ENCODE data around the gene TSPYL2.

Gene TSPYL2

DNA sequence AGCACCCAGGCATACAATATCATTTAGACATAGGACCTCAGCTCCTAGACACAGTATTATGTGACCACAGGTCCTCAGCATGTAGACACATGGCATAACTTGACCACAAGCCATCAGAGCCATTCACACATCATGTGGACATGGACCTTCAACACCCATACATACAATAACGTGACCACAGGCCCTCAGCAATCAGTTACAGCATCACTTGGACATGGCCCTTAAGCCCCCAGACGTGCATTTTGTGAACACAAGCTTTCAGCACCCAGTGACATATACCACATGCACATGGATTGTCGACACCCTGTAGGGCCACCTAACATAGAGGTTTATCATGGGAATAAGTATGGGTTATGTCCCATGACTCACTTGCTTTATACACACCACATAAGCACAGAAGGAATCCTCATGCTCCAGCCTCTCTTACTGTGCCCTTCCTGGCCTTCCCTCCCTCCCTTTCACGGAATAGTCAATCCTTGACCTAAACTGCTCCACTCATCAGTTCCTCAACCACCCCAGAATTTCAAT lies 1.9 kb downstream of the TSPYL2 start:
- H4K20me1 ChIP-seq (ENCODE audit: insufficient read depth, low read length) = no peaks in the 10 kb centered on the region
- H3K4me1 ChIP-seq (ENCODE audit: insufficient read depth, low read length, severe bottlenecking) = peaks cover 50% of the 10 kb centered on the region
- no peak for TF ChIP-seq EZH2 (IDR thresholded peaks at IDR 0.05; ENCODE audit: borderline replicate concordance, low read length)
- TF ChIP-seq, protein P1, sequence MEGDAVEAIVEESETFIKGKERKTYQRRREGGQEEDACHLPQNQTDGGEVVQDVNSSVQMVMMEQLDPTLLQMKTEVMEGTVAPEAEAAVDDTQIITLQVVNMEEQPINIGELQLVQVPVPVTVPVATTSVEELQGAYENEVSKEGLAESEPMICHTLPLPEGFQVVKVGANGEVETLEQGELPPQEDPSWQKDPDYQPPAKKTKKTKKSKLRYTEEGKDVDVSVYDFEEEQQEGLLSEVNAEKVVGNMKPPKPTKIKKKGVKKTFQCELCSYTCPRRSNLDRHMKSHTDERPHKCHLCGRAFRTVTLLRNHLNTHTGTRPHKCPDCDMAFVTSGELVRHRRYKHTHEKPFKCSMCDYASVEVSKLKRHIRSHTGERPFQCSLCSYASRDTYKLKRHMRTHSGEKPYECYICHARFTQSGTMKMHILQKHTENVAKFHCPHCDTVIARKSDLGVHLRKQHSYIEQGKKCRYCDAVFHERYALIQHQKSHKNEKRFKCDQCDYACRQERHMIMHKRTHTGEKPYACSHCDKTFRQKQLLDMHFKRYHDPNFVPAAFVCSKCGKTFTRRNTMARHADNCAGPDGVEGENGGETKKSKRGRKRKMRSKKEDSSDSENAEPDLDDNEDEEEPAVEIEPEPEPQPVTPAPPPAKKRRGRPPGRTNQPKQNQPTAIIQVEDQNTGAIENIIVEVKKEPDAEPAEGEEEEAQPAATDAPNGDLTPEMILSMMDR (IDR thresholded peaks at IDR 0.05; ENCODE audit: low read length) = no peak
- H3F3A ChIP-seq (ENCODE audit: insufficient read depth, low read length) = no peaks in the 10 kb centered on the region
- H3K27me3 ChIP-seq (ENCODE audit: insufficient read depth, low read length) = no peaks in the 10 kb centered on the region
- no peak overlapping the region for H3K9ac ChIP-seq (ENCODE audit: low read length)
- no peak overlapping the region for H2AFZ ChIP-seq (ENCODE audit: low read length)
- H3K4me3 ChIP-seq (ENCODE audit: low read depth, low read length, poor library complexity, severe bottlenecking) = peak overlapping the region; percentile 96
- peaks cover 44% of the 10 kb centered on the region for H3K36me3 ChIP-seq (ENCODE audit: insufficient read depth, low read length)
- H3K27ac ChIP-seq (ENCODE audit: low read depth, low read length, poor library complexity, severe bottlenecking) = no peak overlapping the region
- H3K4me2 ChIP-seq (ENCODE audit: low read length) = peak overlapping the region; percentile 89; the same call in 1 of the 2 replicates
- 0 out of 2 replicates have a peak, but pooled peaks cover 3% of the 10 kb centered on the region for H3K79me2 ChIP-seq (ENCODE audit: insufficient read depth, low read length)
- no peaks in the 10 kb centered on the region for H3K9me2 ChIP-seq (ENCODE audit: low read depth, low read length)
- no peaks in the 10 kb centered on the region for H3K9me3 ChIP-seq (ENCODE audit: low read length)

DNA sequence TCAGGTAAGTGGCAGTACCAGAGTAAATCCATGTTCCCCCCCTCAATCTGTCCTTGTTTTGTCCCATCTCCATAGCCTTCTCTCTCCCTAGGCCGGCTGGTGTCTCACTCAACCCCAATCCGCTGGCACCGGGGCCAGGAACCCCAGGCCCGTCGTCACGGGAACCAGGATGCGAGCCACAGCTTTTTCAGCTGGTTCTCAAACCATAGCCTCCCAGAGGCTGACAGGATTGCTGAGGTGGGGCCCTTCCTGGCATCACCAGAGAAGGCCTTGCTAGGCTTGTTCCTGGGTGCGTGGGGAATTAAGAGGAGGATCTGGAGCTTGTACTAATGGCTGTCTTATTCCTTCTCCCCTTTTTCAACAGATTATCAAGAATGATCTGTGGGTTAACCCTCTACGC lies 2.7 kb downstream of the TSPYL2 start:
- Histone ChIP-seq H3F3A (ENCODE audit: insufficient read depth, low read length) (no peaks in the 10 kb centered on the region), H4K20me1 (ENCODE audit: insufficient read depth, low read length) (no peaks in the 10 kb centered on the region), H3K4me3 (ENCODE audit: low read depth, low read length, poor library complexity, severe bottlenecking) (no peak overlapping the region), H3K4me1 (ENCODE audit: insufficient read depth, low read length, severe bottlenecking) (peaks cover 50% of the 10 kb centered on the region), H3K9ac (ENCODE audit: low read length) (no peak overlapping the region), H3K79me2 (ENCODE audit: insufficient read depth, low read length) (0 out of 2 replicates have a peak, but pooled peaks cover 3% of the 10 kb centered on the region), H3K9me2 (ENCODE audit: low read depth, low read length) (no peaks in the 10 kb centered on the region), H3K9me3 (ENCODE audit: low read length) (no peaks in the 10 kb centered on the region), H2AFZ (ENCODE audit: low read length) (no peak overlapping the region), H3K36me3 (ENCODE audit: insufficient read depth, low read length) (peaks cover 44% of the 10 kb centered on the region), H3K4me2 (ENCODE audit: low read length) (no peak overlapping the region), H3K27me3 (ENCODE audit: insufficient read depth, low read length) (no peaks in the 10 kb centered on the region), H3K27ac (ENCODE audit: low read depth, low read length, poor library complexity, severe bottlenecking) (no peak overlapping the region)
- TF ChIP-seq EZH2 (IDR thresholded peaks at IDR 0.05; ENCODE audit: borderline replicate concordance, low read length) = no peak
- TF ChIP-seq, protein P1 (IDR thresholded peaks at IDR 0.05; ENCODE audit: low read length) = no peak

DNA sequence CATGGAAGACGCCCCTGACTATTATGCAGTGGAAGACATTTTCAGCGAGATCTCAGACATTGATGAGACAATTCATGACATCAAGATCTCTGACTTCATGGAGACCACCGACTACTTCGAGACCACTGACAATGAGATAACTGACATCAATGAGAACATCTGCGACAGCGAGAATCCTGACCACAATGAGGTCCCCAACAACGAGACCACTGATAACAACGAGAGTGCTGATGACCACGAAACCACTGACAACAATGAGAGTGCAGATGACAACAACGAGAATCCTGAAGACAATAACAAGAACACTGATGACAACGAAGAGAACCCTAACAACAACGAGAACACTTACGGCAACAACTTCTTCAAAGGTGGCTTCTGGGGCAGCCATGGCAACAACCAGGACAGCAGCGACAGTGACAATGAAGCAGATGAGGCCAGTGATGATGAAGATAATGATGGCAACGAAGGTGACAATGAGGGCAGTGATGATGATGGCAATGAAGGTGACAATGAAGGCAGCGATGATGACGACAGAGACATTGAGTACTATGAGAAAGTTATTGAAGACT lies 3.6 kb downstream of the TSPYL2 start:
- Histone ChIP-seq H3K4me2 (ENCODE audit: low read length) (no peak overlapping the region), H2AFZ (ENCODE audit: low read length) (no peak overlapping the region), H3K9me3 (ENCODE audit: low read length) (no peaks in the 10 kb centered on the region), H3K9ac (ENCODE audit: low read length) (no peak overlapping the region), H3K36me3 (ENCODE audit: insufficient read depth, low read length) (peaks cover 44% of the 10 kb centered on the region), H3K4me3 (ENCODE audit: low read depth, low read length, poor library complexity, severe bottlenecking) (no peak overlapping the region), H3K27ac (ENCODE audit: low read depth, low read length, poor library complexity, severe bottlenecking) (no peak overlapping the region), H3K79me2 (ENCODE audit: insufficient read depth, low read length) (0 out of 2 replicates have a peak, but pooled peaks cover 3% of the 10 kb centered on the region), H3K4me1 (ENCODE audit: insufficient read depth, low read length, severe bottlenecking) (peaks cover 45% of the 10 kb centered on the region), H3F3A (ENCODE audit: insufficient read depth, low read length) (no peaks in the 10 kb centered on the region), H3K9me2 (ENCODE audit: low read depth, low read length) (no peaks in the 10 kb centered on the region), H3K27me3 (ENCODE audit: insufficient read depth, low read length) (no peaks in the 10 kb centered on the region), H4K20me1 (ENCODE audit: insufficient read depth, low read length) (no peaks in the 10 kb centered on the region)
- TF ChIP-seq, protein P1 (IDR thresholded peaks at IDR 0.05; ENCODE audit: low read length) = no peak
